HepG2 (cell line): Measurements from ENCODE around the gene PHKB. TPM values are rescaled to one million over a fixed set of nuclear protein-coding genes. Genes with fewer than 3 reads are reported as not detected.

Experiments
- ADNP ChIP-seq: sonication (generic); formaldehyde crosslinking; IDR thresholded peaks from 2 replicates; pipeline ENCODE4 v1.4.0; 2020; ENCODE audit warnings: missing genetic modification reagents
- ATF7-NPFF ChIP-seq: sonication (generic); formaldehyde crosslinking; IDR thresholded peaks from 2 replicates; pipeline ENCODE4 v1.8.1; 2023; ENCODE audit warnings: mild to moderate bottlenecking, low read depth, missing genetic modification reagents, moderate library complexity
- DMAP1 ChIP-seq: IDR thresholded peaks from 2 replicates; pipeline ENCODE4 v1.6.1; 2016
- E2F2 ChIP-seq: sonication (generic); formaldehyde crosslinking; IDR thresholded peaks from 2 replicates; pipeline ENCODE4 v1.4.0; 2020; ENCODE audit warnings: missing genetic modification reagents, borderline replicate concordance
- ELF3 ChIP-seq: IDR thresholded peaks from 2 replicates; pipeline ENCODE4 v1.6.1; 2016; ENCODE audit warnings: missing genetic modification reagents, missing compliant biosample characterization
- FOXM1 ChIP-seq: sonication (generic); formaldehyde crosslinking; IDR thresholded peaks from 2 replicates; pipeline ENCODE4 v1.5.0; 2020; ENCODE audit warnings: missing genetic modification reagents
- HNF4G ChIP-seq, 2 experiments: sonication (generic) in 1 of 2; formaldehyde crosslinking in 1 of 2; IDR thresholded peaks; 2 replicates each; pipeline versions ENCODE4 v1.4.0 to v1.6.1; 2011 to 2020; ENCODE audit warnings: borderline replicate concordance in 2 of 2, low read depth in 2 of 2, mild to moderate bottlenecking in 2 of 2, low read length in 1 of 2, missing genetic modification reagents in 1 of 2, moderate library complexity in 1 of 2
- ISL2 ChIP-seq: sonication (generic); formaldehyde crosslinking; IDR thresholded peaks from 2 replicates; pipeline ENCODE4 v1.5.0; 2020; ENCODE audit warnings: missing genetic modification reagents
- KAT7 ChIP-seq: IDR thresholded peaks from 2 replicates; pipeline ENCODE4 v1.6.1; 2018; ENCODE audit warnings: borderline replicate concordance, missing compliant biosample characterization
- MTA3 ChIP-seq: sonication (generic); formaldehyde crosslinking; IDR thresholded peaks from 2 replicates; pipeline ENCODE4 v1.4.0; 2020; ENCODE audit warnings: missing genetic modification reagents
- MXD1 ChIP-seq: sonication (generic); formaldehyde crosslinking; IDR thresholded peaks from 2 replicates; pipeline ENCODE4 v1.4.0; 2020; ENCODE audit warnings: mild to moderate bottlenecking, missing genetic modification reagents
- NCOA2 ChIP-seq: sonication (generic); formaldehyde crosslinking; IDR thresholded peaks from 2 replicates; pipeline ENCODE4 v1.8.0; 2022; ENCODE audit warnings: inconsistent platforms
- RBM39 ChIP-seq: fragments of 200-400 bp; formaldehyde crosslinking; IDR thresholded peaks from one replicate; pipeline ENCODE4 v1.6.1; 2018; ENCODE audit warnings: antibody characterized with exemption, mild to moderate bottlenecking, low read depth, low read length; ENCODE audit not compliant: poor library complexity, severe bottlenecking
- SNAPC2 ChIP-seq: sonication (generic); formaldehyde crosslinking; IDR thresholded peaks from 2 replicates; pipeline ENCODE4 v1.8.1; 2022; ENCODE audit warnings: mild to moderate bottlenecking, missing genetic modification reagents
- SP2 ChIP-seq: sonication (generic); formaldehyde crosslinking; IDR thresholded peaks from 2 replicates; pipeline ENCODE4 v1.5.1; 2020; ENCODE audit warnings: mild to moderate bottlenecking, missing genetic modification reagents
- SRY ChIP-seq: sonication (generic); formaldehyde crosslinking; IDR thresholded peaks from 2 replicates; pipeline ENCODE4 v1.8.0; 2022; ENCODE audit warnings: mild to moderate bottlenecking, missing genetic modification reagents
- TBP ChIP-seq: sonication (generic); formaldehyde crosslinking; IDR thresholded peaks from 2 replicates; pipeline ENCODE4 v1.5.0; 2020; ENCODE audit warnings: missing genetic modification reagents
- TP53 ChIP-seq: sonication (generic); formaldehyde crosslinking; conservative IDR thresholded peaks from 2 replicates; pipeline ENCODE4 v1.4.0; 2020; ENCODE audit warnings: missing genetic modification reagents
- ZNF138 ChIP-seq: sonication (generic); formaldehyde crosslinking; IDR thresholded peaks from 2 replicates; pipeline ENCODE4 v1.5.0; 2020; ENCODE audit warnings: mild to moderate bottlenecking, low read depth, missing genetic modification reagents
- ZNF296 ChIP-seq: sonication (generic); formaldehyde crosslinking; conservative IDR thresholded peaks from 2 replicates; pipeline ENCODE4 v1.5.0; 2020; ENCODE audit warnings: mild to moderate bottlenecking, missing genetic modification reagents
- ZNF329 ChIP-seq: sonication (generic); formaldehyde crosslinking; IDR thresholded peaks from 2 replicates; pipeline ENCODE4 v1.9.0; 2021; ENCODE audit warnings: low read depth, mild to moderate bottlenecking, missing genetic modification reagents
- ZNF33A ChIP-seq: sonication (generic); formaldehyde crosslinking; IDR thresholded peaks from 2 replicates; pipeline ENCODE4 v1.5.1; 2020; ENCODE audit warnings: missing genetic modification reagents, mild to moderate bottlenecking, moderate library complexity, borderline replicate concordance
- ZNF530 ChIP-seq: sonication (generic); formaldehyde crosslinking; IDR thresholded peaks from 2 replicates; pipeline ENCODE4 v1.5.0; 2020; ENCODE audit warnings: low read depth, mild to moderate bottlenecking, missing genetic modification reagents
- ZNF570 ChIP-seq: sonication (generic); formaldehyde crosslinking; IDR thresholded peaks from 2 replicates; pipeline ENCODE4 v1.4.0; 2020; ENCODE audit warnings: mild to moderate bottlenecking, missing genetic modification reagents, borderline replicate concordance
- polyA plus RNA-seq, 8 experiments: library from polyadenylated mRNA; depleted of rRNA in 3 of 8; stranded (reverse) in 7 of 8; unstranded in 1 of 8; fragments of >200 nt; fragmentation: Illumina TruSeq in 4 of 8; extraction: Trizol in 4 of 8; gene quantifications; 2 replicates each; pipeline versions ENCODE4 v1.2.1 to v1.2.3, GENCODE V29; 2011 to 2016; ENCODE audit warnings: low read depth in 4 of 8, missing spikeins in 1 of 8, mixed read lengths in 1 of 8; ENCODE audit not compliant: insufficient read depth in 1 of 8
- total RNA-seq, 5 experiments: library from RNA; depleted of rRNA; stranded (reverse); fragments of >200 nt; fragmentation: Illumina TruSeq; extraction: Trizol; gene quantifications; 2 replicates each; pipeline ENCODE4 v1.2.3, GENCODE V29; 2016; ENCODE audit warnings: low read depth in 1 of 5
- TF ChIP-seq, protein P1 (sequence below): sonication (generic); formaldehyde crosslinking; IDR thresholded peaks from 2 replicates; pipeline ENCODE4 v1.5.0; 2020; ENCODE audit warnings: missing genetic modification reagents, mild to moderate bottlenecking, borderline replicate concordance
- TF ChIP-seq, protein P2 (sequence below), 2 experiments: fragments of 450-650 bp in 1 of 2; sonication (generic) in 1 of 2; formaldehyde crosslinking; IDR thresholded peaks; 2 replicates each; pipeline versions ENCODE4 v1.5.0 to v1.8.0; 2020 to 2022; ENCODE audit warnings: mild to moderate bottlenecking in 1 of 2, missing genetic modification reagents in 1 of 2
- TF ChIP-seq, protein P3 (sequence below): sonication (generic); formaldehyde crosslinking; IDR thresholded peaks from 2 replicates; pipeline ENCODE4 v1.8.0; 2022; ENCODE audit warnings: mild to moderate bottlenecking, missing genetic modification reagents; ENCODE audit not compliant: insufficient replicate concordance

PHKB gene
- total and polyA plus RNA-seq, 2 of the 13 experiments (the other 11 are each of a cell fraction or from before 2014, with no cell fraction given), result 66.0 to 80.8 TPM

DNA sequence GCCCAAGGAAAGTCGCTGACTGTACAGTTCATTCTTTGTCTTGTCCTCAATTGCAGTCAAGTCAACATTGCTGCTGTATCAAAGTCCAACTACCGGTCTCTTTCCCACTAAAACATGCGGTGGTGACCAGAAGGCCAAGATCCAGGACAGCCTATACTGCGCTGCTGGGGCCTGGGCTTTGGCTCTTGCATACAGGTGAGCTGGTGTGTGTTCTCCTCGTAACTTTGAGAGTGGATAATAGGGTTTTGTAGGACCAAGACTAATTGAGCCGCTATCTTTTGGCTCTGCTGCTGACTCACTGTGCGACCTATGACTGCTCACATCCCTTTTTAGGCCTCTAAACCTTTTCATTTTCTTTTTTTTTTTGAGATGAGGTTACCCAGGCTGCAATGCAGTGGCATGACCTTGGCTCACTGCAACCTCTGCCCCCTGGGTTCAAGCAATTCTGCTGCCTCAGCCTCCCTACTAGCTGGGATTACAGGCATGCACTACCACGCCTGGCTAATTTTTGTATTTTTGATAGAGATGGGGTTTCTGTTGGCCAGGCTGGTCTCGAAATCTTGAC, 38.7 kb downstream of the PHKB start (continued):
- TF ChIP-seq TP53 (no peak), ATF7-NPFF (no peak), MXD1 (CRISPR knock-in tag) (no peak), E2F2 (CRISPR knock-in tag) (peak; percentile 45; the same call in 1 of the 2 replicates), SP2 (no peak), ZNF530 (CRISPR knock-in tag) (no peak), RBM39 (no peak), FOXM1 (CRISPR knock-in tag) (no peak), ZNF296 (no peak), ZNF570 (no peak), ELF3 (CRISPR knock-in tag) (peak; percentile 90), HNF4G (IDR thresholded peaks at IDR 0.05; ENCODE audit: borderline replicate concordance, low read depth, low read length) (peak; percentile 95), HNF4G (CRISPR knock-in tag; IDR thresholded peaks at IDR 0.05; ENCODE audit: borderline replicate concordance, low read depth) (peak; percentile 91; the same call in 1 of the 2 replicates), DMAP1 (CRISPR knock-in tag) (peak; percentile 91), SRY (no peak), ZNF329 (CRISPR knock-in tag) (no peak), KAT7 (CRISPR knock-in tag) (peak; percentile 56; the same call in 1 of the 2 replicates), ZNF138 (no peak), MTA3 (CRISPR knock-in tag) (no peak), NCOA2 (CRISPR knock-in tag) (peak; percentile 73), SNAPC2 (CRISPR knock-in tag) (peak; percentile 93), ADNP (CRISPR knock-in tag) (peak; percentile 38; the same call in 1 of the 2 replicates), ZNF33A (CRISPR knock-in tag) (no peak), ISL2 (CRISPR knock-in tag) (peak; percentile 74; the same call in 1 of the 2 replicates), TBP (CRISPR knock-in tag) (no peak)
- TF ChIP-seq, protein P1, sequence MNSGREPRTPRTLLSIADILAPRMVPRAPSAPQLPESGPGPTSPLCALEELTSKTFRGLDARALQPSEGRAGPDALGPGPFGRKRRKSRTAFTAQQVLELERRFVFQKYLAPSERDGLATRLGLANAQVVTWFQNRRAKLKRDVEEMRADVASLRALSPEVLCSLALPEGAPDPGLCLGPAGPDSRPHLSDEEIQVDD (CRISPR knock-in tag), result no peak
- TF ChIP-seq, protein P2, sequence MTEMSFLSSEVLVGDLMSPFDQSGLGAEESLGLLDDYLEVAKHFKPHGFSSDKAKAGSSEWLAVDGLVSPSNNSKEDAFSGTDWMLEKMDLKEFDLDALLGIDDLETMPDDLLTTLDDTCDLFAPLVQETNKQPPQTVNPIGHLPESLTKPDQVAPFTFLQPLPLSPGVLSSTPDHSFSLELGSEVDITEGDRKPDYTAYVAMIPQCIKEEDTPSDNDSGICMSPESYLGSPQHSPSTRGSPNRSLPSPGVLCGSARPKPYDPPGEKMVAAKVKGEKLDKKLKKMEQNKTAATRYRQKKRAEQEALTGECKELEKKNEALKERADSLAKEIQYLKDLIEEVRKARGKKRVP (CRISPR knock-in tag; IDR thresholded peaks at IDR 0.05), result peak in 1 of 2 experiments; percentile 43; a peak in 1 of 4 replicates
- TF ChIP-seq, protein P3, sequence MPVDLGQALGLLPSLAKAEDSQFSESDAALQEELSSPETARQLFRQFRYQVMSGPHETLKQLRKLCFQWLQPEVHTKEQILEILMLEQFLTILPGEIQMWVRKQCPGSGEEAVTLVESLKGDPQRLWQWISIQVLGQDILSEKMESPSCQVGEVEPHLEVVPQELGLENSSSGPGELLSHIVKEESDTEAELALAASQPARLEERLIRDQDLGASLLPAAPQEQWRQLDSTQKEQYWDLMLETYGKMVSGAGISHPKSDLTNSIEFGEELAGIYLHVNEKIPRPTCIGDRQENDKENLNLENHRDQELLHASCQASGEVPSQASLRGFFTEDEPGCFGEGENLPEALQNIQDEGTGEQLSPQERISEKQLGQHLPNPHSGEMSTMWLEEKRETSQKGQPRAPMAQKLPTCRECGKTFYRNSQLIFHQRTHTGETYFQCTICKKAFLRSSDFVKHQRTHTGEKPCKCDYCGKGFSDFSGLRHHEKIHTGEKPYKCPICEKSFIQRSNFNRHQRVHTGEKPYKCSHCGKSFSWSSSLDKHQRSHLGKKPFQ (CRISPR knock-in tag), result no peak
